ENCODE results near the gene GAS6. TPM values are rescaled to one million over a fixed set of nuclear protein-coding genes. Genes with fewer than 3 reads are reported as not detected.

GAS6 gene
- total RNA-seq, 1 donor = 216 TPM

GRCh38 chr13:113877149-113877990 lies 13.5 kb upstream of the GAS6 start:
- no peak for DNase-seq (ENCODE audit: low read depth)
- no peak for TF ChIP-seq CTCF (IDR thresholded peaks at IDR 0.05; ENCODE audit: insufficient read depth, low read depth, low read length)

GRCh38 chr13:113876346-113877148 lies 12.7 kb upstream of the GAS6 start:
- TF ChIP-seq CTCF (IDR thresholded peaks at IDR 0.05; ENCODE audit: insufficient read depth, low read depth, low read length) = no peak
- DNase-seq (ENCODE audit: low read depth) = no peak
- no peak overlapping the region for H3K4me3 ChIP-seq (ENCODE audit: low read depth, low read length)

More at GRCh38 chr13:113877149-113877990, 13.5 kb upstream of the GAS6 start:
- no peak overlapping the region for H3K4me3 ChIP-seq (ENCODE audit: low read depth, low read length)

GRCh38 chr13:113875837-113876281 lies 12.0 kb upstream of the GAS6 start:
- no peak for TF ChIP-seq CTCF (IDR thresholded peaks at IDR 0.05; ENCODE audit: insufficient read depth, low read depth, low read length)
- H3K4me3 ChIP-seq (ENCODE audit: low read depth, low read length) = no peak overlapping the region
- DNase-seq (ENCODE audit: low read depth) = no peak

- TF ChIP-seq CTCF (IDR thresholded peaks at IDR 0.05; ENCODE audit: insufficient read depth, low read depth, low read length) = no peak
- DNase-seq (ENCODE audit: low read depth) = no peak
- no peak overlapping the region for H3K4me3 ChIP-seq (ENCODE audit: low read depth, low read length)
These were observed 11.5 kb upstream of the GAS6 start for GRCh38 chr13:113875429-113875815.

GRCh38 chr13:113874579-113875428 lies 10.9 kb upstream of the GAS6 start:
- H3K4me3 ChIP-seq (ENCODE audit: low read depth, low read length) = no peak overlapping the region
- no peak for TF ChIP-seq CTCF (IDR thresholded peaks at IDR 0.05; ENCODE audit: insufficient read depth, low read depth, low read length)
- no peak for DNase-seq (ENCODE audit: low read depth)

- no peak for TF ChIP-seq CTCF (IDR thresholded peaks at IDR 0.05; ENCODE audit: insufficient read depth, low read depth, low read length)
- DNase-seq (ENCODE audit: low read depth) = no peak
- H3K4me3 ChIP-seq (ENCODE audit: low read depth, low read length) = no peak overlapping the region
These were observed 10.3 kb upstream of the GAS6 start for GRCh38 chr13:113874177-113874576.
